Measurements from ENCODE around the gene CAB39.
A peak's percentile ranks its signal among the peaks of the same experiment; 100 is the strongest.

The CAB39 gene

GRCh38 chr2:230864605-230865306 is 152.1 kb downstream of the CAB39 start, which contains the start of gene ITM2C:
TSS of gene ITM2C (plus strand) at chr2:230864942. CDS start at chr2:230865026, 84 bp downstream.
- DNase-seq, result peak; percentile 56

- peak; percentile 9 for DNase-seq
Measured at GRCh38 chr2:230865307-230865765, 152.7 kb downstream of the CAB39 start.

- no peak for DNase-seq
Measured at GRCh38 chr2:230865766-230866755, 153.4 kb downstream of the CAB39 start.

- peak; percentile 32 for DNase-seq
Measured at GRCh38 chr2:230866756-230867523, 154.3 kb downstream of the CAB39 start.

GRCh38 chr2:230868161-230868946 is 155.7 kb downstream of the CAB39 start:
- no peak for DNase-seq

GRCh38 chr2:230868947-230869913 is 156.6 kb downstream of the CAB39 start:
- DNase-seq, result no peak

- DNase-seq, result no peak
Measured at GRCh38 chr2:230869914-230870543, 157.4 kb downstream of the CAB39 start.
